GM12878 (cell line): ENCODE data around the gene KIF1C. TPM values are rescaled to one million over a fixed set of nuclear protein-coding genes. Genes with fewer than 3 reads are reported as not detected.

ENCODE experiments used
- ATAC-seq: fragments of 200-7000 bp; cut with Tn5 transposase; 3 replicates; pipeline ENCODE4 v1.9.1; 2020; ENCODE audit warnings: mild to moderate bottlenecking, moderate library complexity
- BruUV-seq: library from RNA; stranded (reverse); fragments of 400-500 nt; replicated peaks from 2 replicates; lab custom pipeline; 2021; lab: Mats Ljungman, UMichigan
- CTCF ChIA-PET: fragments of 300-600 bp; sonication (Branson Sonifier 250); formaldehyde crosslinking; extraction: SDS; loops from one replicate; lab custom pipeline; 2021; ENCODE audit warnings: inconsistent platforms; lab: Yijun Ruan, JAX
- POLR2A ChIA-PET: fragments of 350-600 bp; formaldehyde crosslinking; extraction: SDS; loops from one replicate; lab custom pipeline; 2021; ENCODE audit warnings: inconsistent platforms; lab: Charles Lee
- RAD21 ChIA-PET: fragments of 300-600 bp; sonication (Branson Sonifier 250); formaldehyde crosslinking; loops from one replicate; lab custom pipeline; 2023; ENCODE audit warnings: antibody characterized with exemption; ENCODE audit not compliant: unreplicated experiment; lab: Charles Lee
- SMC1A ChIA-PET: fragments of 300-600 bp; sonication (Branson Sonifier 250); formaldehyde crosslinking; loops from one replicate; lab custom pipeline; 2023; ENCODE audit not compliant: unreplicated experiment, uncharacterized antibody; lab: Charles Lee
- DNase-seq: peaks from one replicate; pipeline ENCODE4 v3.0.0-alpha.2; 2011; ENCODE audit warnings: low read depth, low spot score
- FAIRE-seq: peaks from 3 replicates; lab custom pipeline; 2011; peaks lifted over from hg19 to GRCh38; lab: Jason Lieb, UNC
- H2AFZ ChIP-seq: 2 replicates; pipeline ENCODE4 v1.6.0; 2011; ENCODE audit warnings: low read depth, low read length, control low read depth; ENCODE audit not compliant: control insufficient read depth
- H3K27ac ChIP-seq: 2 replicates; pipeline ENCODE4 v1.5.1; 2011; ENCODE audit warnings: control low read depth; ENCODE audit not compliant: control insufficient read depth, insufficient read depth
- H3K27me3 ChIP-seq, 2 experiments: replicated peaks in 1 of 2; 2 replicates each; pipeline versions ENCODE4 v1.6.0 to v1.6.1; 2011; ENCODE audit warnings: low read length in 1 of 2; ENCODE audit not compliant: control insufficient read depth in 2 of 2, insufficient read depth in 2 of 2
- H3K36me3 ChIP-seq, 2 experiments: 2 replicates each; pipeline ENCODE4 v1.5.1; 2011; ENCODE audit warnings: low read length in 1 of 2; ENCODE audit not compliant: control insufficient read depth in 2 of 2, insufficient read depth in 2 of 2
- H3K4me1 ChIP-seq: 2 replicates; pipeline ENCODE4 v1.6.1; 2011; ENCODE audit warnings: mild to moderate bottlenecking, low read length, moderate library complexity, mixed read lengths; ENCODE audit not compliant: control insufficient read depth, insufficient read depth
- H3K4me2 ChIP-seq: 2 replicates; pipeline ENCODE4 v1.6.0; 2011; ENCODE audit warnings: control low read depth; ENCODE audit not compliant: control insufficient read depth, insufficient read depth
- H3K4me3 ChIP-seq: fragments of 200-600 bp; sonication (generic); 2 replicates; pipeline ENCODE4 v1.5.1; 2016
- H3K79me2 ChIP-seq: 2 replicates; pipeline ENCODE4 v1.6.0; 2011; ENCODE audit warnings: low read length; ENCODE audit not compliant: control insufficient read depth, insufficient read depth
- H3K9ac ChIP-seq: 2 replicates; pipeline ENCODE4 v1.8.0; 2011; ENCODE audit warnings: low read length, control low read depth, mixed read lengths; ENCODE audit not compliant: control insufficient read depth, insufficient read depth
- H3K9me3 ChIP-seq: replicated peaks from 3 replicates; pipeline ENCODE4 v1.5.1; 2011; ENCODE audit warnings: mild to moderate bottlenecking, low read length; ENCODE audit not compliant: control insufficient read depth, insufficient read depth
- H4K20me1 ChIP-seq: 2 replicates; pipeline ENCODE4 v1.6.0; 2011; ENCODE audit not compliant: control insufficient read depth, insufficient read depth
- ATF7 ChIP-seq: fragments of 450-650 bp; IDR thresholded peaks from 2 replicates; pipeline ENCODE4 v1.6.1; 2016; ENCODE audit warnings: low read depth, mild to moderate bottlenecking
- BMI1 ChIP-seq: fragments of 450-650 bp; IDR thresholded peaks from 2 replicates; pipeline ENCODE4 v1.6.1; 2016; ENCODE audit warnings: mild to moderate bottlenecking, moderate library complexity, borderline replicate concordance
- EP300 ChIP-seq, 2 experiments: fragments of 150-350 bp in 1 of 2; IDR thresholded peaks; 2 replicates each; pipeline ENCODE4 v1.6.1; 2011 to 2012; ENCODE audit warnings: low read depth in 2 of 2, low read length in 2 of 2, borderline replicate concordance in 1 of 2, improper control_type of control experiment in 1 of 2, inconsistent platforms in 1 of 2; ENCODE audit not compliant: control insufficient read depth in 1 of 2
- MYB ChIP-seq: fragments of 150-350 bp; IDR thresholded peaks from 2 replicates; pipeline ENCODE4 v1.6.1; 2014; ENCODE audit warnings: mild to moderate bottlenecking, low read depth, low read length, borderline replicate concordance
- POU2F2 ChIP-seq: IDR thresholded peaks from 3 replicates; pipeline ENCODE4 v1.6.1; 2011; ENCODE audit warnings: low read depth, mild to moderate bottlenecking, low read length, borderline replicate concordance
- ZNF274 ChIP-seq: IDR thresholded peaks from one replicate; pipeline ENCODE4 v1.8.0; 2011; ENCODE audit not compliant: insufficient read length, insufficient read depth
- ZNF384 ChIP-seq: IDR thresholded peaks from 2 replicates; pipeline ENCODE4 v1.6.1; 2012; ENCODE audit warnings: low read depth, mild to moderate bottlenecking, low read length, improper control_type of control experiment, borderline replicate concordance
- ZNF592 ChIP-seq: fragments of 450-650 bp; IDR thresholded peaks from 2 replicates; pipeline ENCODE4 v1.6.1; 2017; ENCODE audit warnings: mild to moderate bottlenecking, moderate library complexity
- whole genome bisulfite sequencing: methylation state at CpG from one replicate; pipeline ENCODE4 v1.1.6; 2016; ENCODE audit warnings: low lambda C conversion rate; ENCODE audit not compliant: insufficient replicate concordance, insufficient coverage; ENCODE audit errors: missing lambda C conversion rate; 5-methylcytosine and 5-hydroxymethylcytosine counted together
- in situ Hi-C: fragments of 300-500 bp; cut with MboI; formaldehyde crosslinking; loops from 9 replicates; pipeline ENCODE4 v1.14.3; 2018; ENCODE audit warnings: mixed read lengths
- intact Hi-C: fragments of 100-400 bp; cut with micrococcal nuclease; formaldehyde crosslinking; loops from one replicate; pipeline ENCODE4 v1.14.2; 2022; ENCODE audit not compliant: unreplicated experiment
- polyA plus RNA-seq, 11 experiments: library from polyadenylated mRNA; depleted of rRNA in 4 of 11; unstranded in 6 of 11; stranded (reverse) in 5 of 11; fragments of >200 nt; fragmentation: Nextera tagmentation in 4 of 11; fragmentation: Illumina TruSeq in 1 of 11; extraction: Ambion mirVana in 4 of 11; extraction: Trizol in 1 of 11; gene quantifications; 1 replicate in 1 of 11; 2 replicates in 10 of 11; pipeline versions ENCODE4 v1.2.1 to v1.2.3, GENCODE V29; 2011 to 2016; ENCODE audit warnings: inconsistent platforms in 2 of 11, missing spikeins in 2 of 11, low read depth in 1 of 11
- total RNA-seq, 4 experiments: library from RNA; depleted of rRNA in 3 of 4; stranded (reverse); fragments of >200 nt in 3 of 4; fragmentation: Illumina TruSeq in 1 of 4; extraction: Trizol in 1 of 4; gene quantifications; 2 replicates each; pipeline versions ENCODE4 v1.2.1 to v1.2.3, GENCODE V29; 2013 to 2021
- TF ChIP-seq, protein P1 (sequence below), 3 experiments: IDR thresholded peaks in 2 of 3; conservative IDR thresholded peaks in 1 of 3; 2 replicates each; pipeline ENCODE4 v1.5.1; 2011; ENCODE audit warnings: low read depth in 3 of 3, low read length in 3 of 3, mild to moderate bottlenecking in 3 of 3, control low read depth in 2 of 3, moderate library complexity in 2 of 3, inconsistent platforms in 1 of 3, mixed read lengths in 1 of 3; ENCODE audit not compliant: control insufficient read depth in 2 of 3, insufficient read depth in 1 of 3; ENCODE audit errors: extremely low read depth in 1 of 3

Gene KIF1C
- total and polyA plus RNA-seq, 10 of the 15 experiments (the other 5 are each of a cell fraction or from before 2014, with no cell fraction given), result 1.4 to 65.9 (median 21.1) TPM

DNA sequence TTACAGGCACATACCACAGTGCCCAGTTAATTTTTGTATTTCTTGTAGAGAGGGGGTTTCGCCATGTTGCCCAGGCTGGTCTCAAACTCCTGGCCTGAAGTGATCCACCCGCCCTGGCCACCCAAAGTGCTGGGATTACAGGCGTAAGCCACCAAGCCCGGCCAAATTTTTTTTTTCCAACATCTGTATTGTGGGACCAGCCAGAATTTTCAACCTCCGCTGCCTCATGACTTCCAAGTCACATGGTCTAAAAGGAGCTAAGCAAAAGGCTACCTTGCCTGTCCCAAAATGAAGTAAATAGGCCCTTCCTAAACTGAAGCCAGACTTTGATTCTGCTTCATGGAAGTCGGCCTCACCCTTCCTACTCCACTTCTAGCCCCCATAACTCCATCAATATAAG is 25.9 kb upstream of the KIF1C start:
- no peaks in the 10 kb centered on the region for H3K9me3 ChIP-seq
- BruUV-seq, result no TSS peak
- 94% methylated on average over 6 of the region's 6 CpGs for WGBS
- H3K4me3 ChIP-seq, result no peak overlapping the region
- H3K9ac ChIP-seq, result no peak overlapping the region
- SMC1A ChIA-PET, result interaction anchor here (1.1 to 2.7 kb wide), 3 partner anchors 8 to 63 kb away, joined by 3 to 9 read pairs (median 5); no protein-coding TSS in a partner anchor
- CTCF ChIA-PET, result interaction anchor here (1.9 kb wide), 1 partner anchor 9 kb away, joined by 10 read pairs; no protein-coding TSS in a partner anchor
- intact Hi-C loops, result no loop called here
- in situ Hi-C loops, result no loop called here
- H3K79me2 ChIP-seq, result peaks cover 18% of the 10 kb centered on the region
- H3K36me3 ChIP-seq, result peaks cover 13 to 18% of the 10 kb centered on the region in 2 experiments; a peak in 3 of 4 replicates
- H3K27me3 ChIP-seq, result no peaks in the 10 kb centered on the region
- POLR2A ChIA-PET, result interaction anchor here (0.7 kb wide), 1 partner anchor 97 kb away, joined by 3 read pairs; no protein-coding TSS in a partner anchor
- H2AFZ ChIP-seq, result no peak overlapping the region
- DNase-seq (no peak), FAIRE-seq (no peak), ATAC-seq (no peak)
- peaks cover 11% of the 10 kb centered on the region for H3K4me1 ChIP-seq
- RAD21 ChIA-PET, result no interaction called here
- H3K27ac ChIP-seq, result no peak overlapping the region
- no peak overlapping the region for H3K4me2 ChIP-seq
- H4K20me1 ChIP-seq, result no peaks in the 10 kb centered on the region
- TF ChIP-seq POU2F2 (no peak), EP300 (IDR thresholded peaks at IDR 0.05; ENCODE audit: borderline replicate concordance in 1 of 2, control insufficient read depth in 1 of 2, low read depth in 2 of 2, low read length in 2 of 2) (no peak)

DNA sequence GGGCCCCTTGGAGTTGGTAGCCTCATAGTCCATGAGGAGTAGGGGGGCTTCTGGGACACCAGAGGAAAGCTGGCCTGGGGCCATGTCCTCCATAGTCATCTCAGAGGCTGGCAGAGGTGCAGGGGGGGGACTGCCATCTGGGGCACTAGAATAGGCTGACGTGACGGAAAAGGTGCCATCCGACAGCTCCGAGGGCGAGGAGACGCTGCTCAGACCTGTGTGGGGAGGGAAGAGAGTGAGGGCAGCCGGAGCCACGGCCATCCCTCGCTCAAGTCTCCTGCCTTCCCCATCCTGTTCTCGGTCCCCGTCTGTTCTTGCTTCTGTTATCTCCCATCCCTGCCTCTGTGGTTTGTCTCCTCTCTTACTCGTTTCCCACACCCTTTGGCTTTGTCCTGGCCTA is 25.4 kb upstream of the KIF1C start:
- Histone ChIP-seq H3K79me2 (peaks cover 16% of the 10 kb centered on the region), H2AFZ (no peak overlapping the region), H3K9me3 (no peaks in the 10 kb centered on the region), H3K4me2 (no peak overlapping the region), H3K4me3 (no peak overlapping the region), H3K27ac (no peak overlapping the region), H3K36me3 (peaks cover 13 to 18% of the 10 kb centered on the region in 2 experiments; a peak in 3 of 4 replicates), H3K4me1 (peaks cover 11% of the 10 kb centered on the region), H4K20me1 (no peaks in the 10 kb centered on the region), H3K27me3 (no peaks in the 10 kb centered on the region), H3K9ac (no peak overlapping the region)
- ChIA-PET SMC1A (interaction anchor here (2.7 kb wide), 1 partner anchor 63 kb away, joined by 9 read pairs; no protein-coding TSS in a partner anchor), CTCF (no interaction called here), RAD21 (no interaction called here), POLR2A (no interaction called here)
- no peak for FAIRE-seq
- WGBS, result 94% methylated on average over 12 of the region's 12 CpGs
- BruUV-seq, result no TSS peak
- in situ Hi-C loops (no loop called here), intact Hi-C loops (no loop called here)
- no peak for DNase-seq
- no peak for ATAC-seq
- TF ChIP-seq ZNF274 (no peak), ATF7 (no peak), BMI1 (no peak), ZNF384 (no peak), ZNF592 (no peak), MYB (no peak)
- TF ChIP-seq, protein P1, sequence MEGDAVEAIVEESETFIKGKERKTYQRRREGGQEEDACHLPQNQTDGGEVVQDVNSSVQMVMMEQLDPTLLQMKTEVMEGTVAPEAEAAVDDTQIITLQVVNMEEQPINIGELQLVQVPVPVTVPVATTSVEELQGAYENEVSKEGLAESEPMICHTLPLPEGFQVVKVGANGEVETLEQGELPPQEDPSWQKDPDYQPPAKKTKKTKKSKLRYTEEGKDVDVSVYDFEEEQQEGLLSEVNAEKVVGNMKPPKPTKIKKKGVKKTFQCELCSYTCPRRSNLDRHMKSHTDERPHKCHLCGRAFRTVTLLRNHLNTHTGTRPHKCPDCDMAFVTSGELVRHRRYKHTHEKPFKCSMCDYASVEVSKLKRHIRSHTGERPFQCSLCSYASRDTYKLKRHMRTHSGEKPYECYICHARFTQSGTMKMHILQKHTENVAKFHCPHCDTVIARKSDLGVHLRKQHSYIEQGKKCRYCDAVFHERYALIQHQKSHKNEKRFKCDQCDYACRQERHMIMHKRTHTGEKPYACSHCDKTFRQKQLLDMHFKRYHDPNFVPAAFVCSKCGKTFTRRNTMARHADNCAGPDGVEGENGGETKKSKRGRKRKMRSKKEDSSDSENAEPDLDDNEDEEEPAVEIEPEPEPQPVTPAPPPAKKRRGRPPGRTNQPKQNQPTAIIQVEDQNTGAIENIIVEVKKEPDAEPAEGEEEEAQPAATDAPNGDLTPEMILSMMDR (IDR thresholded peaks at IDR 0.05 in 2 of 3, conservative IDR thresholded peaks at IDR 0.05 in 1 of 3; ENCODE audit: control insufficient read depth in 2 of 3, extremely low read depth in 1 of 3, insufficient read depth in 1 of 3, low read depth in 3 of 3, low read length in 3 of 3), result no peak
